HG03159 (cell line): ENCODE data around the gene CCDC63.

Experiments
- ATAC-seq: cut with Tn5 transposase; IDR thresholded peaks from one replicate; pipeline ENCODE4 v1.9.1; 2021; ENCODE audit warnings: mild to moderate bottlenecking, moderate library complexity; ENCODE audit not compliant: unreplicated experiment

The CCDC63 gene

DNA sequence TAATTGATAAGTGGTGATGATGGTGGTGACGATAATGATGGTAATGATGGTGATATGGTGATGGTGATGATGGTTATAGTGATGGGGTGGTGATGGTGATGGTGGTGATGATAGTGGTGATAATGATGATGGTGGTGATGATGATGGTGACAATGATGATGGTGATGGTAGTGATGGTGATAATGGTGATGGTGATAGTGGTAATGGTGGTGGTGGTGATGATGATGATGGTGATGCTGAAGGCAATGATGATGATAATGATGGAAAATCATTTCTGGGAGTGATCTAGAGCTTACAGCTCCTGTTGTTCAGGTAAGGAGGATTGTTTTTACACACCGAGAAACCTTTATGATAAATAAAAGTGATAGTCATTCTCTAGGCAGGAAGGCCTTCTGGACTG lies 33.9 kb downstream of the CCDC63 start:
- no peak for ATAC-seq

DNA sequence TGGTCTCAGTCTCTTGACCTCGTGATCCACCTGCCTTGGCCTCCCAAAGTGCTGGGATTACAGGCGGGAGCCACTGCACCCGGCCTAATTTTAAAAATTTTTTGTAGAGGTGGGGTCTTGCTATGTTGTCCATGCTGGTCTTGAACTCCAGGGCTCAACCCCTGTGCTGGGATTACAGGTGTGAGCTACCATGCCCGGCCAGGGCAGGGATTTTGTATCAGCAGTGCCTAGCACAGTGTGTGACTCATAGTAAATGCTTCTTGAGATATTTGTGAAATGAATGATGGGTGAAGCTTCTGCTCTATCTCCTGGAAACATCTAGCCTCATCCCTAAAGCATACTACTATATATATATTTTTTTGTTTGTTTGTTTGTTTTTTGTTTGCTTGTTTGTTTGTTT lies 36.5 kb downstream of the CCDC63 start:
- ATAC-seq = no peak

DNA sequence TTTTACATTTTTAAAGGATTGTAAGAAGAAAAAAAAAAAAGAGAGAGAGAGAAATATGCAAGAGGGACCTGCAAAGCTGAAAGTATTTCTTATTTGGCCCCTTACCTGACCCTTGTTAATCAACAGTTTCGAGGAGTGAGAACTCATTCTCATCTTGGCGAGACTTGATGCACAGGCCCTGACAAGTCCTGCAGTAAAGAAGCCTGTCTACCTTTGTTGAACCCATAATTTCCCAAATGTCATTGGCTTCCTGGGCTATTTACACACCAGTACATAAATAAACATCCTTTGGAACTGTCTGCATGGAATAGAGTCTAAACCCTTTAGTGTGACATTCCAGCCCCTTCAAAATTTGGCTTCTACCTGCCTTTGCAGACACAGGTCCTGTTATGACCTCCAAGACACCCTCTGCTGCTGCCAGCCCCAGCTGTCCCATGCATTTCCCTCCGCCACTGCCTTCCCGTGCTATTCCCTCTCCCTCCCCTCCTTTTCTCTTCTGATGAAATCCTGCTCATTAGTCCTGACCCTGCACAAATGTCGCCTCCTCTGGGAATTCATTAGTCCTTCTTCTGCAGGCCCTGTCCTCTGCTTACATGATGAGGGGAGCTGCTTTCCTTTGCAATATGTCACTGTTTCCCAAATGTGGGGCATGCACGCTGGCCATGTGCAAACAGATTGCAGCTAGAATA lies 38.5 kb downstream of the CCDC63 start:
- no peak for ATAC-seq

DNA sequence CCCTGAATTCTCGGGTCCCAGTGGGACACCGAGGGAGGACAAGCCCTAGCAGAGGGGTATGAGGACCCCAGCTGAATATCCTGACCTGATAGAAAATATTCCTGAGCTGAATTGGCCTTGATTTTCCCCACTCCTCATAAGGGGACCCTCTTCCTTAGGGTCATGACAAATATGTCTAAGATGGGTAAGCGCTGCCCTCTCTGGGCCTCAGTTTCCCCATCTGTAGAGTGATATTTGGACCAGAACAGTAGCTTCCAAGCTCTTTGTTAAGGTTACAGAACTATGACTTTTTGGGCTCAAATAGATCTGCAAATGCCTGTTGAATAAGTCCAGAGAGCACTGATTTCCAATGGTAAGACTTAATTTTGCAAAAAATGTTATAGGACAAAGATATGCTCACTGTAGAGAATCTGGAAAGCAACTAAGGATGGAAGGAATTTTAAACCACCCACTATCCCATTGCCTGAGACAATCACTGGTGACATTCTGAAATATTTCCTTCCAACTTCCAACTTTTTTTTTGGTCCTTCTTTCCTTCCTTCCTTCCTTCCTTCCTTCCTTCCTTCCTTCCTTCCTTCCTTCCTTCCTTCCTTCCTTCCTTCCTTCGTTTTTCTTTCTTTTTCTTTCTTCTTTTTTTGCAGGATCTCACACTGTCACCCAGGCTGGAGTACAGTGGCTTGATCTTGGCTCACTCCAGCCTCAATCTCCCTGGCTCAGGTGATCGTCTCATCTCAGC lies 41.6 kb downstream of the CCDC63 start:
- no peak for ATAC-seq

DNA sequence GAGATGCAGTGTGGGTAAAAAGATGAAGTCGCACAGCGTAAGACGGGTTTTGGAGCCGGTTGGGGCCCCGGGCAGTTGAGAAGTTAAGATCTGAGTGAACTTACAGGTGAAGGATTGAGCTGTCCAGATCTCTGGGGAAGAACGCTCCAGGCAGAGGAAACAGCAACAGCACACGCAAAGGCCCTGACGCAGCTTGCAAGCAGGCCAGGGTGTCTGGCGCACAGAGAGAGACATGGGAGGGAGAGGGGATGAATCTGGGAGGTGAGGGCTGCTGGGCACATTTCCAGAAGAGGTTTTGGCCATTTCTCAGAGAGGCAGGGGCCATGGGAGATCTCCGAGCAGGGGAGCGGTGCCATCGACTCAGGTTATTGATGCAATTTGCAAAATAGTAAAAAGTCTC lies 42.6 kb downstream of the CCDC63 start:
- ATAC-seq = no peak

DNA sequence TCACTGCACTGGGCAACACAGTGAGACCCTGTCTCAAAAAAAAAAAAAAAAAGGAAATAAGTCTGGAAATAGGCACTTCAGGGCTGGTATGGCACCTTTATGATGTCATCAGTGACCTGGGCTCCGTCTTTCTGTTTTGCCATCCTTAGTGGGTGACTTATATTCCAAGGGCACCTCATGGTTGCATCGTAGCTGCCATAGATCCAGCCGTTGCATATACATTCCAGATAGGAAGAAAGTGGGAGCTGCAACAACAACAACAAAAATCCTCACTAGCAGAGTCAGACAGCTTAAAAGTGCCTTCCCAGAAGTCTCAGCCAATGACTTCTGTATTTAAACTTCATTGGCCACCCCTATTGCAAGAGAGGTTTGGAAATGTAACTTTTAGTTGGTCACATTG lies 47.2 kb downstream of the CCDC63 start:
- ATAC-seq = no peak

DNA sequence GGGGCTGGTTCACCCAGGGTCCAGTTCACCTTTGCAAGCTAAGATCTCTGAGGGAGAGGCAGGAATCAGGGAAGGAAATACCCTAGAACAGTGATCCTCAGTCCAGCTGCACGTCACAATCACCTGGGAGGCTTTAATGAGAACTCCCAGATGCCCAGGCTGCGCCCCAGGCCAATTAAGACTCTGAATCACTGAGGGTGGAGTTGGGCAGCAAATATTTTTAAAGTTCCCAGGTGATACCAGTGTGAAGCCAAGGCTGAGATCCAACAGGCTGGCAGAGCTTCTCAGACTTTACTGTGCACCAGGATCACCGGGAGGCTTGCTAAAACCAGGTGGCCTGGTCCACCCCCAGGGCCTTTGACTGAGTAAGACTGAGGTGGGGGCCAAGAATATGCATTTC lies 49.8 kb downstream of the CCDC63 start:
- ATAC-seq = no peak

DNA sequence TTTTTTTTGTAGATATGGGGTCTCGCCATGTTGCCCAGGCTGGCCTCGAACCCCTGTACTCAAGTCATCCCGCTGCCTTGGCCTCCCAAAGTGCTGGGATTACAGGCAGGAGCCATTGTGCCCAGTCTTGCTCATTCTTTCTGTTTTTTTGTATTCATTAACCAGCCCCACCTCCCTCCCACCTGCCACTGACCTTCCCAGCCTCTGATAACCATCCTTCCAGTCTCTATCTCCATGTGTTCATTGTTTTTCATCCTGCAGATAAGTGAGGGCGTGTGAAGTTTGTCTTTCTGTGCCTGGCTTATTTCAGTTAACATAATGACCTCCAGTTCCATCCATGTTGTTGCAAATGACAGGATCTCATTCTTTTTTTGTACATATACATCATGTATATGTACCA lies 54.6 kb downstream of the CCDC63 start:
- no peak for ATAC-seq

DNA sequence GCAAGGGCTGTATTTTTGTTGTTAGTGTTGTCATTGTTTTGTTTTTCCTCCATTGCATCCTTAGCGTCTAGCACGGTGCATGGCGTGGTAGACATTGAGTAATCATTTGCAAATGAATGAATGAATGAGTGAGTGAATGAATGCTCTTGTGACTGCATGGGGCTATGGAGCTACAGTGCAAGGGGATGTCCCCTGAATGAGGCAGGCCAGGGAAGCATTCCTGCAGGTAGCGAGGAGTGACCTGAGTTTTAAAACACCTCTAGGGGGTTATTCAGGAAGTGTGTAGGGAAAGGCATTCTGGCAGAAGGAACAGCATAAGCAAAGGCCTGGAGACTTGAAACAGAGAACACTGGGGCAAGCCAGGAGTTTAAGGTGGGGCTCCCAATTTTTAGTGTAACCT lies 56.7 kb downstream of the CCDC63 start:
- no peak for ATAC-seq

DNA sequence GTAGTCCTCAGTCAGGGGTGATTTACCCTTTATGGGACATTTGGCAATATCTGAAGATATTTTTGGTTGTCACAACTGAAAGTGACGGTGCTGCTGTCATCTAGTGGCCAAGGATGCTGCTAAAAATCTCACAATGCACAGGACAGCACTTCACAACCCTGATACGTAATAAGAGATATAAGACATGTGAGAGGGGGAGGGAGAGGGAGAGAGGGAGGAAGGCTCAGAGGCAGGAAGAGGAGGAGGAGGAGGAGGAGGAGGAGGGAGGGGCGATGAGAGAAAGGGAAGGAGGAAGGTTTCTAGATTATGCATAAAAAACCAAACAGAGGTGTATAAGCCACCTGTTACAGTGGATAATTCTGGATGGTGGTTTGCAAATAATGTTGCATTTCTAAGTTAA lies 59.3 kb downstream of the CCDC63 start:
- no peak for ATAC-seq

DNA sequence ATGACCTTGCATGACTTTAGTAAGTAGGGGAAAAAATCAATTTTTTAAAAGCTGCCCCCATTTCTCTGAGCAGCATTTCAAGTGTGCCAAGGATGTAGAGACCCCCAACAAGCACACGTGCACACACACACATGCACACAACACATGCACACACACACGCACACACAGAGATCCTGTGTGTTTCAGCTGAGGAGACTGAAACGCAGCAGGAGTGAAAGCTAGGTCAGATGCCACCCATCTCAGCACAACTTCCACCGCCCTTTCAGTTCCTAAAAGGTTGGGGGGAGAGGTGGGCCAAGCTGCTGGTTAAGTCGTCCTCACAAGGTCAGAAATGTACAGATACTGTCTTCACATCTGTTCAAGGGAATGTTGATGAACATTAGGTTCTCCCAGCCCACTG lies 59.7 kb downstream of the CCDC63 start:
- ATAC-seq = peak; percentile 59

DNA sequence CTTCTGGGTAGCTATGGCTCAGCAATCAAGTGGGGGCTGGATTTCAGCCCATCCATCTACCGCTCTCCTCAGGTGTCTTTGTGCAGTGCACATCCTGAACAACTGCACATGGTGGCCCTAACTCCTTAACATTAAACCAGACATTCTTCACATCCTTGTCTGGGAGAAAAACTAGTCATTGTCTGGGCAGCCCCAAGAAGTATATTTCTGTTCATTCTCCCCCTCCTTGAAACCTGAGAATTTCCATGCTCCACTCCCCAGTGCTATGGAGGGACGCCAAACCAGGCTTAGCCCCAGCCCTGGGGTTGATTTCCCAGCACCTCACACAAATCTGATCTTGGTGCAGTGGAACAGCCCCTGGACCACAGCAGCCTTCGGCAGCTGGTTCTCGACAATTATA lies 60.2 kb downstream of the CCDC63 start:
- ATAC-seq = no peak

DNA sequence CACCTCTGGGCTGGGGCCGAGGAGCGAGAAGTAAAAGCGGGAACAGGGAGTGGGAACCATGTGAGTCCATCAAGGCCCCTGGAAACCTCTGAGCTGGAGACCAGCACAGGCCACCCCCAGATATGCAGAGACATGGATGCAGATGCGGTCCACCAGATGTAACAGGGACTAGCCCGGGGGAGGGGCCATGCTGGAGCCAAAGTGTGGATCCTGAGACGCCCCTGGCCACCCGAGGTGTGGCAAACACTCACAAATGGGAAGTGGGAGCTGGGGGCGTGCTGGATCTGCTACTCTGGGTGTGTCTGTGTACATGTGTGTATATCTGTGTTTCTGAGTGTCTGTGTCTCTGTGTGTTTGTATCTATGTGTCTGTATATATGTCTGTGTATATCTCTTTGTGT lies 60.8 kb downstream of the CCDC63 start:
- ATAC-seq = no peak

DNA sequence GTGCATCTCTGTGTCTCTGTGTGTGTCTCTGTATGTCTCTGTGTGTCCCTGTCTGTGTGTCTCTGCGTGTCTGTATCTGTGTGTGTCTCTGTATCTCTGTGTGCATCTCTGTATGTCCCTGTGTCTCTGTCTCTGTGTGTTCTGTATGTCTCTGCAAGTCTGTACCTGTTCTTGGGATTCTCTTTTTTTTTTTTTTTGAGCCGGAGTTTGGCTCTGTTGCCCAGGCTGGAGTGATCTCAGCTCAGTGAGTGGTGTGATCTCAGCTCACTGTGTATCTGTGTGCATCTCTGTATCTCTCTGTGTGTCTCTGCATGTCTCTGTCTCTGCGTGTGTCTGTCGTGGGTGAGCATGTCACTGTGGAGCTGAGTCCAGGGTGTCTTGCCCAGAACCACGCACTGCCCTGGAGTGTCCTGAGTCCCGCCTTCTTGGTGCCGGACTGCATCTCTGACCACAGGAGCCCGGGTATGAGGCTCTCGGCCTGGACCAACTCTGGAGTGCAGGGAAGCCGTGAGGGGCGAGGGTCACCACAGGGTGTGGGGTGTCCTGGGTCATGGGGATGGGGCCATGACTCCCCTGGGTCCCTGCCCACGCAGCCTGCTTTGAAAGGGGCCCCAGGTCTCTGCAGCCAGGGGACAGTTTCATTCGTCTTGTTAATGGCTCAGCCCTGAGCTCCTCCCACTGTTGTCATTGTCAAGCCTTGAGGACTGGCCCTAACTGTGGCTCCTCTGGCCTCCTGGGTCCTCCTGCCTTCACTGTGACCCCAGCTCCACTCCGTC lies 61.8 kb downstream of the CCDC63 start:
- ATAC-seq = no peak

DNA sequence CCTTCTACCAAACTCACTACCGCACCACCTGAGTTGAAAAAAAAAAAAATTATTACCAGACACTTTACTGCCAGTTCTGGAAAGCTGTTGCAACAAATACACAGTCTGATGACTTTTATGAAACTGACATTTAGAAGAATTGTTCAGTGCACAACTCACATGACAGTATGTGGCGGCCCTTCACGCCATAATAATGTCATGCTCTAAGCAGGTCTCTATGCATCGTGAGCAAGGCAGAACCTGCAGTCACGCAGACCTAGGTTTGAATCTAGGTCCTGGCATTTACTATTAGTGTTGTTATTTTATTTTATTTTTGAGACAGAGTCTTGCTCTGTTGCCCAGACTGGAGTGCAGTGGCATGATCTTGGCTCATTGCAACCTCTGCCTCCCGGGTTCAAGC lies 65.5 kb downstream of the CCDC63 start:
- ATAC-seq = no peak

DNA sequence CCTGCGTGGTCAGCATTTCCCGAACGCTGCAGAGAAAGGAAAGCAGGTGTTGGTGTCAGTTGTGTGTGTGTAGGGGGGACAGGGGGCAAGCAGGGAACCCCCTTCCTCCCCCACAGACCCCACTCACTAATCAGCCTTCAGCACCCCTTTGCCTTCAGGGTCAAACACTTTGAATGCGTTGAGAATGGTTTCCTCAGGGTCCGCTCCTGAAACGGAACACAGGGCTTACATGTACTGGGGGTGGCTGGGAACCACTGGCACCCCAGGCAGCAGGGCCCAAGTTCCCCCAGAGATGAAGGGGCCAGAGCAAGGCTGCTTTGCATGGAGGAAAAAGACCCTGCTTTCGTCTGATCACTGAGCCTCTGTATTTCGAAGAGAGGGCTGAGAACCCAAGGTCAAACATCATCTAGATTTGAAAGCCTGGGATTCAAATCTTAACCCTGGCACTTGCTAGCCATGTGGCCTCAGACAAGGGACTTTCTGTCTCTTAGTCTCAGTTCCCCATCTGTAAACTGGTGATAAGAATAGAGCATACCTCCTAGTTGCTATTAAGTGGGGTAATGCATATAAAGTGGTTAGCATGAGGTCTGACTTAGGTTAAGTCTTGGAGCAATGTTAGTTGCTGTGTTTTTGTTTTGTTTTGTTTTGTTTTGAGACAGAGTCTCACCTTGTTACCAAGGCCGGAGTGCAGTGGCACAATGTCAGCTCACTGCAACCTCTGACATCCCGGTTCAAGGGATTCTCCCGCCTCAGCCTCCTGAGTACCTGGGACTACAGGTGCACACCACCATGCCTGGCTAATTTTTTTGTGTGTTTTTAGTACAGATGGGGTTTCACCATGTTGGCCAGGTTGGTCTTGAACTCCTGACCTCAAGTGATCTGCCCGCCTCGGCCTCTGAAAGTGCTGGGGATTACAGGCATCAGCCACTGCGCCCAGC lies 66.6 kb downstream of the CCDC63 start:
- peak; percentile 95 for ATAC-seq

DNA sequence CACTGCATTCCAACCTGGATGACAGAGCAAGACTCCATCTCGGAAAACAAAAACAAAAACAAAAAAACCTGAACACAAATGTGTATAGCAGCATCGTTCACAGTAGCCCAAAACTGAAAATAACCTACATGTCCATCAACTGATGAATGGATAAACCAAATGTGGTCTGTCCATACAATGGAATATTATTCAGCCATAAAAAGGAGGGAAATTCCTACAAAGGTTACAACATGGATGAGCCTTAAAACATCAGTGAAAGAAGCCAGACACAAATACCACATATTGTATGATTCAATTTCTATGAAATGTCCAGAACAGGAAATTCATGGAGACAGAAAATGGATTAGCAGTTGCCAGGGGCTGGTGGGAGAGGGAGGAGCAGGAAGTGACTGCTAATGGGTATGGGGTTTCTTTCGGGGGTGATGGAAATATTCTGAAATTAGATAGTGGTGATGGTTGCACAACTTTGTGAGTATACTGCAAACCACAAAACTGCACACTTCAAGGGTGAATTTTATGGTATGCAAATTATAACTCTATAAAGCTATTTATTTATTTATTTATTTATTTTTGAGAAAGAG lies 69.6 kb downstream of the CCDC63 start:
- ATAC-seq = no peak

DNA sequence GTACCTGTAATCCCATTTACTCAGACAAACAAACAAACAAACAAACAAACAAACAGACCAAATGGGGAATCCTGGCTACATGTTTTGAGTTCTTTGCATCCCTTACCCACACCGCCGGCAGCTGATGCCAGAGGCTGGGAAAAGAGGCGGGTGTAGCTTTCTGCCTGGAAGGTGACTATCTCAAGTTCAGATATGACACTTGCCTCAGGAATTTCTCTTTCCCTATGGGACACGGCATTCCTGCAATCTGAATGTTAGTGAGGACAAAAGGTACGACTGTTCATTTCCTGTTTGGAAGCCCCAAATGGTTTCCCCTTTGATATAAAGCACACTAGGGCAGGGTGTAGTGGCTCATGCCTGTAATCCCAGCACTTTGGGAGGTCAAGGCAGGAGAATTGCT lies 70.7 kb downstream of the CCDC63 start:
- no peak for ATAC-seq

DNA sequence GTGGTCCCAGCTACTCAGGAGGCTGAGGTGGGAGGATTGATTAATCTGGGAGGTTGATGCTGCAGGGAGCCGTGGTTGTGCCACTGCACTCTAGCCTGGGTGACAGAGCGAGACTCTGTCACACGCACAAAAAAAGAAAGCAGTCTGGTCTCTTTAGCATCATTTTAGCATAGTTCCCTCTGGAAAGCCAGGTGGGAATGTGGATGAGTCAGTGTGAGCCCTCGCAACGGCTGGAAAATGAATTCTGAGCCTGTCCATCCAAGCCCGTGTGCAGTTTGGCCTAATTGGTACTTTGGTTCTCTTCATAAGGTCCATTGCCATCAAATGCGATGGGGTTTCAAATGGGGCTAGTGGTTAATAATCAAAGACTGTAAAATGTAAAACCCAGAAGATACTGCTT lies 71.2 kb downstream of the CCDC63 start:
- no peak for ATAC-seq

DNA sequence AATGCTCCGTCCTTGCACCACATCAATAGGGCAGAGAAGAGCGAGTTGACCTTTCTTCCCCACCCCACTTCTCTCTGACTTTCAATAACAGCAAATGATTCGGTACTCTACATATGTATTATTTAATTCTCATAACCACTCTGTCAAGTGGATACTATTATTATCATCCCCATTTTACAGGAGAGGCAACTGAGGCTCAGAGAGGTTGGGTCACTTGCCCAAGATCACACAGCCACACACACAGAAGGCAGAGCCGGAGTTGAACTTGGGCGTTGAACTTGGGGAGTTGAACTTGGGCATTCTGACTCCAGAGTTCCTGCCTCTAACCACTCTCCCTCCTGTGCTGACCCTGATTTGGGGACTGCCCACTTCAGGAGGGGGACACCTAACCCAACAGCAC lies 72.9 kb downstream of the CCDC63 start:
- ATAC-seq = no peak
